SH-SY5Y (cell line): ENCODE results near the gene FBN1.

ENCODE experiments used
- GATA2 ChIP-seq: IDR thresholded peaks from 2 replicates; pipeline ENCODE4 v1.6.1; 2011; ENCODE audit warnings: mild to moderate bottlenecking, low read depth, low read length
- GATA3 ChIP-seq: IDR thresholded peaks from 2 replicates; pipeline ENCODE4 v1.6.1; 2011; ENCODE audit warnings: low read depth, mild to moderate bottlenecking, low read length, moderate library complexity

FBN1 gene

DNA sequence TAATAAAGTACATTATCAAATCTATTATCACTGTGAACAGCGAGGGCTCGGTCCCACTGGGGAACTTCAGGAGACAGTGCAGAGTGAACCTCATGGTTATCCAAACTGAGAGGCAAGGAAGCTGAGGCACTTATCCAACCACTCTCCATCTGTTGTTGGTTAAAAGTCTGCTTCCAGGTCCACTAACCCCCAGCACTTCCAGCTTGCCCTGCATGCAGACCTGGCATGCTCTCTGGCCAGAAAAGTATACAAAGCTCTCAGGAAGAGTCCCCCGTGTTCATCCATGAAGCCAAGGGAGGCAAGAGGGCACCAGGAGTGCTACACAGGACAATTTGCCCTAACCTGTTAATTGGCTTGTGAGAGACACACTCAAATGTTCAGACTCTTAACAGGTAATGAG lies 36.0 kb downstream of the FBN1 start:
- TF ChIP-seq GATA3 (no peak), GATA2 (no peak)

DNA sequence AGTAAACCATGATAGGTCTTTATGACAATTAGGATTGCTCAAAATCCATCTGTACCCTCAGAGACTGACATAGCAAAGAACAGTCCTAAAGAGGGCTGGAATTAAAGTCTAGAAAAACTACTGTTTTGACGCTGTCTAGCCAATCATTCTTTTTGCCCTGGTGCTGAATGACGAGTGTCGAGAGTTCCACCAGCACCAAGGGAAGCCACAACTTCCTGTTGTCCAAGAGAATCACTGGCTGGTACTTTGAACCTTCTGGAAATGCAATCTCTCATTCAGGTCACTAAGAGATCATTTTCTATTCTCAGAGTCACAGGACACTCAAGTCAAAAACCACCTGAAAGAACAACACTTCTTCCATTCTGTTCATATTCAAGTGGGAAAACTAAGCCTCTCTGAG lies 37.7 kb downstream of the FBN1 start:
- no peak for TF ChIP-seq GATA2
- no peak for TF ChIP-seq GATA3

- TF ChIP-seq GATA3 (no peak), GATA2 (no peak)
These were observed 40.9 kb downstream of the FBN1 start for GRCh38 chr15:48604567-48604966.

GRCh38 chr15:48603922-48604321 lies 41.6 kb downstream of the FBN1 start:
- no peak for TF ChIP-seq GATA3
- no peak for TF ChIP-seq GATA2

GRCh38 chr15:48603123-48603500 lies 42.4 kb downstream of the FBN1 start:
- TF ChIP-seq GATA3 (no peak), GATA2 (no peak)

- TF ChIP-seq GATA2 (no peak), GATA3 (no peak)
These were observed 43.0 kb downstream of the FBN1 start for GRCh38 chr15:48602358-48603122.

DNA sequence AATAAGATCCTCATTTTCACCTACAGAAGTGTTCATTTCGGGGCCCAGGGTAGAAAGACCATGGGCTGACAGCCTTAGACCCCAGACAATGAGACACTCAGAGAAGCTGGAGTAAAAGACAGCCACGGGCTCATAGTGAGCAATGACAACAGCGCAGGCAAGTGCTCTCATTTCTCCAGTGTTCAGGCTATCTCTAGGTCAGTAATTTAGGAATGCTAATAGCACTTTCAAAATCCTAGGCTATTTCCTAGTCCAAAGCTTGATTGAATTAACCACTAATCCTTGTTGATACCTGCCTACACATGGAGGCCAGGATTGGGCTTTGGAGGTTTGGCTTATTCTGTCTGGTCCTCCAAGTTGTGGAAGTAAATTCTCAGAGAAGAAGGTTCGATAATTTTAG lies 44.4 kb downstream of the FBN1 start:
- TF ChIP-seq GATA3 (no peak), GATA2 (no peak)

DNA sequence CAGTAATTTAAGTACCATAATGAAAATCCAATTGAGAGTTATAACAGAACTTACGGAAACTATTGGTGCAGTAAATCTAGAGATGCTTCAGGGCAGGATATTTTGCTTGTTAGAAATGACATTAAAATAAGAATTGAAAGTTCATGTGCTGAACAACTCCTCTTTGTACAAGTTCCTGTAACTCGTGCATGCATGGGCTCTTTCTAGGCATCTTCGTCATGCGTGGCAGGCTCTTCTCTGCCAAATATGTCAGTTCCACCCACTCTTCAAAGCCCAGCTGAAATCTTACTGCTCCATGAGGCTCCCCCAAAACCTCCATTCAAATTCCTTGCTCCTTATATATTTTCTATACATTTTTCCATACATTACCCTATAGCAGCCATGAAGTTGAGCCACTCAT lies 48.7 kb downstream of the FBN1 start:
- TF ChIP-seq GATA2: no peak
- TF ChIP-seq GATA3: no peak

GRCh38 chr15:48596415-48596814 lies 49.1 kb downstream of the FBN1 start:
- TF ChIP-seq GATA3: no peak
- no peak for TF ChIP-seq GATA2

- TF ChIP-seq GATA2 (no peak), GATA3 (no peak)
These were observed 49.5 kb downstream of the FBN1 start for GRCh38 chr15:48595981-48596380.

GRCh38 chr15:48592933-48593332 lies 52.6 kb downstream of the FBN1 start:
- TF ChIP-seq GATA2 (no peak), GATA3 (0 out of 2 replicates have a peak, but pooled peaks have one; percentile 29)

GRCh38 chr15:48592221-48592731 lies 53.2 kb downstream of the FBN1 start:
- TF ChIP-seq GATA3: no peak
- no peak for TF ChIP-seq GATA2

DNA sequence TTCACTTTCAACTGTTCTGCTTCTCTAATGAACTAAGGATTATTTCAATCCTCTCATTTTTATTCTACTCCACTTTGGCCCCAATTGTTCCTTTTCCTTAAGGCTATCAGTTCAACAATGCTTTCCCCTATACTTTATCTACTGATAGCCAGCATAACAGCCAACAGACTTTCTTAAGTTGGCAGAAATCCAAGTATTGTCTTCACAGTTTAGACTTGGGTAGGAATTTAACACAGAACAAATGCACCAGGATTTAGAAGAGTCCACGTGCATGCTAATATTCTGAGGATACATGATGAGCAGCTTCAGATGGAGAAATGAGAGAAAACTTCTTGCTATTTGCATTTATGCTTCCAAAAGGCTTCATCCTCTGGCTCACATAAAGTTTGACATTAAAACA lies 54.8 kb downstream of the FBN1 start:
- TF ChIP-seq GATA2 (no peak), GATA3 (no peak)

- TF ChIP-seq GATA2 (no peak), GATA3 (no peak)
These were observed 60.5 kb downstream of the FBN1 start for GRCh38 chr15:48584812-48585563.
